Islet of Langerhans (tissue), 1 donor: ENCODE data around the gene NDST1.
"Not testable (repeated sequence)": the region's sequence is repeated elsewhere in the genome, so short reads cannot be mapped to it uniquely, and the experiment has no call there.

Experiments
- FAIRE-seq: peaks from one replicate; lab custom pipeline; 2011; peaks lifted over from hg19 to GRCh38; lab: Jason Lieb, UNC

Gene NDST1

GRCh38 chr5:150507474-150508276, at the start of gene NDST1:
Gene NDST1 (plus strand): TSS chr5:150508131. CDS start chr5:150521255, 13,124 bp downstream.
- FAIRE-seq = no peak

- no peak for FAIRE-seq
These were observed 49.0 kb upstream of the NDST1 start for GRCh38 chr5:150458802-150459557.

- FAIRE-seq = no peak
These were observed 47.1 kb upstream of the NDST1 start for GRCh38 chr5:150460781-150461180.

- FAIRE-seq = no peak
These were observed 46.7 kb upstream of the NDST1 start for GRCh38 chr5:150461231-150461630.

GRCh38 chr5:150464554-150465012, 43.3 kb upstream of the NDST1 start:
- no peak for FAIRE-seq

GRCh38 chr5:150465927-150466326, 42.0 kb upstream of the NDST1 start:
- no peak for FAIRE-seq

GRCh38 chr5:150468206-150468605, 39.7 kb upstream of the NDST1 start:
- no peak for FAIRE-seq

- no peak for FAIRE-seq
These were observed 38.0 kb upstream of the NDST1 start for GRCh38 chr5:150469718-150470469.

- FAIRE-seq = no peak
These were observed 34.1 kb upstream of the NDST1 start for GRCh38 chr5:150473673-150474358.

- not testable (repeated sequence) for FAIRE-seq
These were observed 31.4 kb upstream of the NDST1 start for GRCh38 chr5:150476568-150476967.

GRCh38 chr5:150479416-150479815, 28.5 kb upstream of the NDST1 start:
- FAIRE-seq = no peak

GRCh38 chr5:150481708-150481965, 26.3 kb upstream of the NDST1 start:
- FAIRE-seq = no peak

GRCh38 chr5:150481972-150482406, 25.9 kb upstream of the NDST1 start:
- no peak for FAIRE-seq

GRCh38 chr5:150484964-150485692, 22.8 kb upstream of the NDST1 start:
- FAIRE-seq = no peak

GRCh38 chr5:150485693-150486401, 22.1 kb upstream of the NDST1 start:
- no peak for FAIRE-seq

GRCh38 chr5:150486402-150487198, 21.3 kb upstream of the NDST1 start:
- FAIRE-seq = no peak

- FAIRE-seq = no peak
These were observed 20.5 kb upstream of the NDST1 start for GRCh38 chr5:150487199-150488061.

- FAIRE-seq = no peak
These were observed 19.2 kb upstream of the NDST1 start for GRCh38 chr5:150488519-150489359.
